Activated T-helper 17 cell treated with anti-CD3 and anti-CD28 coated beads, Interleukin-2, amount 50 U/mL, for 72 hours (primary cell): ENCODE data around the gene TENM3. TPM values are rescaled to one million over a fixed set of nuclear protein-coding genes. Genes with fewer than 3 reads are reported as not detected.

ENCODE experiments used
- ATAC-seq: fragments of 150-1000 bp; cut with Tn5 transposase; replicated peaks from 2 replicates; pipeline ENCODE4 v1.10.0; 2021; ENCODE audit warnings: mild to moderate bottlenecking, moderate library complexity
- H3K27ac Mint-ChIP-seq: one replicate; pipeline ENCODE4 v1.8.0; 2022; ENCODE audit warnings: mixed read lengths
- H3K27me3 Mint-ChIP-seq: one replicate; pipeline ENCODE4 v1.8.0; 2022; ENCODE audit warnings: mixed read lengths
- H3K36me3 Mint-ChIP-seq: one replicate; pipeline ENCODE4 v1.8.0; 2022; ENCODE audit warnings: low read depth, mild to moderate bottlenecking, mixed read lengths
- H3K4me1 Mint-ChIP-seq: one replicate; pipeline ENCODE4 v1.8.0; 2022; ENCODE audit warnings: mixed read lengths
- H3K4me3 Mint-ChIP-seq: one replicate; pipeline ENCODE4 v1.8.0; 2022; ENCODE audit warnings: mild to moderate bottlenecking, mixed read lengths
- H3K9me3 Mint-ChIP-seq: one replicate; pipeline ENCODE4 v1.8.0; 2022; ENCODE audit warnings: mixed read lengths
- total RNA-seq, 2 donors: library from RNA; stranded (reverse); gene quantifications; one replicate each; pipeline ENCODE4 v1.2.3, GENCODE V29; 2022

TENM3 gene
- total RNA-seq, 2 donors from 2014 or later: not detected

- H3K27me3 Mint-ChIP-seq: no peaks in the 10 kb centered on the region
- H3K9me3 Mint-ChIP-seq: peaks cover 4% of the 10 kb centered on the region
- ATAC-seq: no peak
- no peak overlapping the region for H3K27ac Mint-ChIP-seq
- no peaks in the 10 kb centered on the region for H3K4me1 Mint-ChIP-seq
- H3K36me3 Mint-ChIP-seq: no peaks in the 10 kb centered on the region
- no peak overlapping the region for H3K4me3 Mint-ChIP-seq
These were observed 401.5 kb downstream of the TENM3 start for GRCh38 chr4:182644683-182645050.

DNA sequence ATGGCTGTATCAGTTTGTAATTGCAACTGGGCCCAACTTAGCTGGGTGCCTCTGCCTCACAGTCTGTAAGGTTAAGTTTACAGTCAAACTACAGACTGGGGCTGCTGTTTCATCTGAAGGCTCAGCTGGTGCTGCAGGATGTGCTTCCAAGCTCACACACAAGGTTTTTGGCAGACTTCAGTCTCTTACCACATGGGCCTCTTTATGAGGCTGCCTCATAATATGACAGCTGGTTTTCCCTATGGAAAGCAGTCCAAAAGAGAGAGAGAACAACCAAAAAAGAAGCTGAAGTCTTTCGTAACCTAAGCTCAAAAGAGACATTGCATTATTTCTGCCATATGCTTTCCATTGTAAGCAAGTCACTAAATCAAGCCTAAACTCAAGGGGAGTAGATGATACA lies 402.3 kb downstream of the TENM3 start:
- no peaks in the 10 kb centered on the region for H3K36me3 Mint-ChIP-seq
- H3K4me1 Mint-ChIP-seq: no peaks in the 10 kb centered on the region
- H3K27ac Mint-ChIP-seq: no peak overlapping the region
- peaks cover 4% of the 10 kb centered on the region for H3K9me3 Mint-ChIP-seq
- peaks cover 4% of the 10 kb centered on the region for H3K27me3 Mint-ChIP-seq
- no peak overlapping the region for H3K4me3 Mint-ChIP-seq
- no peak for ATAC-seq

DNA sequence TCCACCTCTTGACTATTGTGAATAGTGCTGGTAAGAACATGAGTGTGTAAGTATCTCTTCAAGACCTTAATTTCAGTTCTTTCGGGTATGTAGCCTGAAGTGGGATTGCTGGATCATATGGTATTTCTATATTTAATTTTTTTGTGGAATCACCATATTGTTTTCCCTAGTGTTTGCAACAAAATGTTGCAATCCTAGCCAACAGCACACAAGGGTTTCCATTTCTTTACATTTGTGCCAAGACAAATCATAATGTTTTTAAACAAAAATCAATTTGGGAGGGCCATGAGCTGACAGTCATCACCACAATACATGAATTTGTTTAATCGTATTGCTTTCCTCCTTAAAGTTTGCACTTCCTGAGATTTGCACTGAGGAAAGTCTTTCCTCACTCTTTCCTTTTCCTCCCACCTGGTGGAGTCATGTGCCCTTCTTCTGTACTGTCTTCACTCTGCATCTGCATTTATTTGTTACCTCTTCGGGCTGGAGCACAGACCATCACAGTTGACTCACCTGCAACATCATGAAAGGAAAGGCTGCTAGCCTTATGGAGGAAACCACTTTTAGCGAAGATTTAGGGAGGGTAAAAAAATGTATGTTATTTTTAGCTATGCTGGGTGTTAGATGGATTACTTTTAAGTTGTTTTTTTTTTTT lies 404.6 kb downstream of the TENM3 start:
- Mint-ChIP-seq H3K27ac (no peak overlapping the region), H3K9me3 (peaks cover 4% of the 10 kb centered on the region), H3K4me3 (no peak overlapping the region), H3K27me3 (peaks cover 8% of the 10 kb centered on the region), H3K4me1 (no peaks in the 10 kb centered on the region), H3K36me3 (no peaks in the 10 kb centered on the region)
- no peak for ATAC-seq

GRCh38 chr4:182648766-182649165 lies 405.6 kb downstream of the TENM3 start:
- H3K9me3 Mint-ChIP-seq: peaks cover 4% of the 10 kb centered on the region
- peaks cover 8% of the 10 kb centered on the region for H3K27me3 Mint-ChIP-seq
- ATAC-seq: no peak
- no peak overlapping the region for H3K27ac Mint-ChIP-seq
- H3K36me3 Mint-ChIP-seq: no peaks in the 10 kb centered on the region
- H3K4me3 Mint-ChIP-seq: no peak overlapping the region
- no peaks in the 10 kb centered on the region for H3K4me1 Mint-ChIP-seq

DNA sequence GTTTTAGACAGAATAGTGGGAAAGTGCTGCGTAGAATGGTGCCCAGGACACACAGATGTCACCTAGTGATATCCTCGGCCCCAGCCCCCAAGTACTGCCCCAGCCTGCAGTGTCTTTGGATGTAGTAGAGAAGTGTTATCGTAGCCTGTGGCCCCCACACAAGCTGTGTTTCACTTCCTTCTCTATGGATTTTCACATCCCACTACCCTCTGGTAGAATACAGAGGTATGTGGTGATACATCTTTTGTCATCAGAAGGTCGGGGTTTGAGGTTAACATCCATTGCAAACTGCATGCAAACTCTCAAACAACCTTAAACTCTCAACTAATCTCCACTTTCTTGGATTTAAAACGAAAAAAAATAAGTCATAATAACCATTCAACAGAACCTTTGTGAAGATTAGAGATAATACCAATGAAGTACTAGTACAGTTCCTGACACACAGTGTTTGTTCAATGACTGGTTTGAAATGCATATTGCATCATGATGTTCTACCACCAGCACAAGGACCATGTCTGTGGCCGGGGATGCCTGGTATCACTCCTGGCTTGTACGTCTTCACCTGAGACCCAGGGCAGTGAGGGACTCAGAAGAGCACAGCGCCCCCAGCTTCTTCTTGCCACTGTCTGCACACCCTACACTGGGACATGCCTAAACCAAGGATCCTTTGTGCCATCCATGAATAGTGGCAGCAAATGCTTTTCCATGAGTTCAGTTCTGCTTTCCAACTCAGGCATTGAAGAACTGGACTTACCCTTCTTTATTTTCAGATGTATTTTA lies 406.7 kb downstream of the TENM3 start:
- ATAC-seq: no peak
- H3K9me3 Mint-ChIP-seq: peaks cover 4% of the 10 kb centered on the region

DNA sequence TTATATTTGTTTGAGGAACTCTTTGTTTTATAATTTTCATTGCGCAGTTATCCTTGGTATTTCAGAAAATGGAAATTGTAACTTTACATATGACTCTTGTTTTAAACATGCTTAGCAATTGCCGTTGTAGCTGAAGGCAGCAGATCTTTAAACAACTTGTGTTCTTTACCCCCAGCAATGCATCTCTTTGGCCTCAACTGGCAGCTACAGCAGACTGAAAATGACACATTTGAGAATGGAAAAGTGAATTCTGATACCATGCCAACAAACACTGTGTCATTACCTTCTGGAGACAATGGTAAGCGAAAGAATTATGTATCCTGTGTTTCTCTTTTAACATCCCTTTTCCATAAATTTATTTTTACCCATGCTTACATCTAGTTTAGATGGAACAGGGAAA lies 410.4 kb downstream of the TENM3 start:
- H3K27ac Mint-ChIP-seq: no peak overlapping the region
- H3K36me3 Mint-ChIP-seq: no peaks in the 10 kb centered on the region
- H3K4me3 Mint-ChIP-seq: no peak overlapping the region

More for the DNA sequence above, 406.7 kb downstream of the TENM3 start:
- Mint-ChIP-seq H3K4me1 (no peaks in the 10 kb centered on the region), H3K27me3 (peaks cover 12% of the 10 kb centered on the region), H3K4me3 (no peak overlapping the region), H3K36me3 (no peaks in the 10 kb centered on the region), H3K27ac (no peak overlapping the region)

DNA sequence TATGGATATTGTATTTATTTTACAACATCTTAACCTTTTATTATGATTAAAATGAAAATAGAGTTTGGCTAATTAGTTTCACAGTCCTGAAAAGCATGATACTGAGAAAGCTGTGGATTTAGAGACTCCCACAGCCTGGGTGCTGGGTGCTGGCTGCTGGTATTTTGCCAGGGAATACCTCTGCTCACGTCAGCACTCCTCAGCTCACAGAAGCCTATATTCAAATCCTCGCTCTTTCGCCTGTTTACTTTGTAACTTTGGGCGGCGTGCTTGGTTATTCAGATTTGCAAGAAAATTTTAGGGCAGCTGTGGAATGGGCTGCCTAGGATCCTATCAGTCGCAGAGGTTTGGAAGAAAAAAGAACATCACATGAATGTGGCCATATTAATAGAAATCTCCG lies 412.1 kb downstream of the TENM3 start:
- ATAC-seq: no peak
- no peaks in the 10 kb centered on the region for H3K4me1 Mint-ChIP-seq
- H3K27ac Mint-ChIP-seq: no peak overlapping the region
- no peak overlapping the region for H3K4me3 Mint-ChIP-seq
- H3K36me3 Mint-ChIP-seq: no peaks in the 10 kb centered on the region
- H3K27me3 Mint-ChIP-seq: peaks cover 16% of the 10 kb centered on the region
- H3K9me3 Mint-ChIP-seq: no peaks in the 10 kb centered on the region

More for the DNA sequence above, 410.4 kb downstream of the TENM3 start:
- Mint-ChIP-seq H3K9me3 (no peaks in the 10 kb centered on the region), H3K4me1 (no peaks in the 10 kb centered on the region), H3K27me3 (peaks cover 15% of the 10 kb centered on the region)
- no peak for ATAC-seq

DNA sequence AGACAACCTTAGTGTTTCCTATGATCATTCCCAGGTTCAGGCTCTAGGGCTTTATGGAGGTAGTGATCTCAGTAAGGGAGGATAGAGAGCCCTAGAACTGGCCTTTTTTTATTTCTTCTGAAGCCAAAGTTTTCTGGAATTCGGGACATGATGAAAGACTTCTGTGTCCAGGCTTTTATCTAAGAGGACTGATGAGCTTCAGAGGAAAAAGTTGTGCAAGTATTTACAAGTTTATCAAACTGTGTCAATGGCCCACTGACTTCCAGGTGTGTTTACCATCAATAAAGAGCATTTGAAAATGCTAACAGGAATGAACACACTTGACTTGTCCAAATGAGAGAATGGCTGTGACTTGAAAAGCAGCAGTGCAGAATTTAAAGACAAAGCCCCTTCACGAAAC lies 419.3 kb downstream of the TENM3 start:
- no peaks in the 10 kb centered on the region for H3K36me3 Mint-ChIP-seq
- no peak overlapping the region for H3K4me3 Mint-ChIP-seq
- H3K27ac Mint-ChIP-seq: no peak overlapping the region
- ATAC-seq: no peak
- H3K4me1 Mint-ChIP-seq: no peaks in the 10 kb centered on the region
- H3K9me3 Mint-ChIP-seq: no peaks in the 10 kb centered on the region
- H3K27me3 Mint-ChIP-seq: peaks cover 6% of the 10 kb centered on the region

GRCh38 chr4:182671231-182671630 lies 428.0 kb downstream of the TENM3 start:
- no peak for ATAC-seq
- Mint-ChIP-seq H3K27me3 (peaks cover 3% of the 10 kb centered on the region), H3K4me1 (no peaks in the 10 kb centered on the region), H3K36me3 (no peaks in the 10 kb centered on the region), H3K27ac (no peak overlapping the region), H3K9me3 (no peaks in the 10 kb centered on the region), H3K4me3 (no peak overlapping the region)

GRCh38 chr4:182671749-182672148 lies 428.5 kb downstream of the TENM3 start:
- H3K4me1 Mint-ChIP-seq: no peaks in the 10 kb centered on the region
- H3K36me3 Mint-ChIP-seq: no peaks in the 10 kb centered on the region
- no peak overlapping the region for H3K27ac Mint-ChIP-seq
- ATAC-seq: no peak
- H3K27me3 Mint-ChIP-seq: peaks cover 3% of the 10 kb centered on the region
- no peaks in the 10 kb centered on the region for H3K9me3 Mint-ChIP-seq
- H3K4me3 Mint-ChIP-seq: no peak overlapping the region

DNA sequence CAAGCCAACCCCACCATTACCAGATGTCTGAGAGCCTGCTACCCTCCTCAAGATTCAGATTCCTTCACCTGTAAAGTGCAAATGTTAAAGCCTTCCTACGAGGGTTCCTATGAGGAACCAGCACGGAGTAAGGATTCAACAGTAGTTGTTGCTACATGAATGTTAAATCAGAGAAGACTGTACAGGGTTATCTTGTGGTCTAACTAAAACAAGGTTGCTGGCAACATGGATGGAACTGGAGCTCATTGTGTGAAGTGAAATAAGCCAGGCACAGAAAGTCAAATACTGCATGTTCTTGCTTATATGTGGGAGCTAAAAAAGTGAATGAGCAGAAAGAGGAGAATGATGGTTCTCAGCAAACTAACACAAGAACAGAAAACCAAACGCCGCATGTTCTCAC lies 435.4 kb downstream of the TENM3 start:
- Mint-ChIP-seq H3K9me3 (no peaks in the 10 kb centered on the region), H3K4me3 (no peak overlapping the region), H3K27me3 (peaks cover 13% of the 10 kb centered on the region), H3K27ac (no peak overlapping the region), H3K4me1 (no peaks in the 10 kb centered on the region), H3K36me3 (no peaks in the 10 kb centered on the region)
- ATAC-seq: no peak

GRCh38 chr4:182679533-182679932 lies 436.3 kb downstream of the TENM3 start:
- H3K4me1 Mint-ChIP-seq: no peaks in the 10 kb centered on the region
- no peak overlapping the region for H3K27ac Mint-ChIP-seq
- no peak overlapping the region for H3K4me3 Mint-ChIP-seq
- ATAC-seq: no peak
- no peaks in the 10 kb centered on the region for H3K36me3 Mint-ChIP-seq
- no peaks in the 10 kb centered on the region for H3K9me3 Mint-ChIP-seq
- H3K27me3 Mint-ChIP-seq: peaks cover 17% of the 10 kb centered on the region

- H3K36me3 Mint-ChIP-seq: no peaks in the 10 kb centered on the region
- H3K9me3 Mint-ChIP-seq: no peaks in the 10 kb centered on the region
- no peaks in the 10 kb centered on the region for H3K4me1 Mint-ChIP-seq
- no peak for ATAC-seq
- no peak overlapping the region for H3K27ac Mint-ChIP-seq
- no peak overlapping the region for H3K4me3 Mint-ChIP-seq
- H3K27me3 Mint-ChIP-seq: peaks cover 17% of the 10 kb centered on the region
These were observed 437.0 kb downstream of the TENM3 start for GRCh38 chr4:182680234-182680653.

- H3K27me3 Mint-ChIP-seq: peaks cover 26% of the 10 kb centered on the region
- no peaks in the 10 kb centered on the region for H3K9me3 Mint-ChIP-seq
These were observed 440.5 kb downstream of the TENM3 start for GRCh38 chr4:182683661-182684060.

GRCh38 chr4:182684796-182685195 lies 441.6 kb downstream of the TENM3 start:
- H3K4me1 Mint-ChIP-seq: no peaks in the 10 kb centered on the region
- H3K4me3 Mint-ChIP-seq: no peak overlapping the region
- no peak for ATAC-seq
- H3K27ac Mint-ChIP-seq: no peak overlapping the region
- H3K9me3 Mint-ChIP-seq: no peaks in the 10 kb centered on the region
- peaks cover 19% of the 10 kb centered on the region for H3K27me3 Mint-ChIP-seq
- no peaks in the 10 kb centered on the region for H3K36me3 Mint-ChIP-seq

More at GRCh38 chr4:182683661-182684060, 440.5 kb downstream of the TENM3 start:
- no peaks in the 10 kb centered on the region for H3K36me3 Mint-ChIP-seq
- no peaks in the 10 kb centered on the region for H3K4me1 Mint-ChIP-seq
- no peak overlapping the region for H3K27ac Mint-ChIP-seq
- H3K4me3 Mint-ChIP-seq: no peak overlapping the region
- no peak for ATAC-seq
